ENCODE measurements around the gene ITFG1.
"Not testable (repeated sequence)": the region's sequence is repeated elsewhere in the genome, so short reads cannot be mapped to it uniquely, and the experiment has no call there.

Gene ITFG1

GRCh38 chr16:47143677-47144558 is 316.9 kb downstream of the ITFG1 start, which contains the start of gene NETO2:
Gene NETO2, minus strand, starts transcription at chr16:47143945. Its CDS starts 333 bp downstream, at chr16:47143612.
- DNase-seq, result peak; percentile 24

- DNase-seq, result peak; percentile 32
Measured at GRCh38 chr16:47142821-47143676, 317.8 kb downstream of the ITFG1 start.

- DNase-seq, result peak; percentile 32
Measured at GRCh38 chr16:47142486-47142820, 318.4 kb downstream of the ITFG1 start.

- DNase-seq, result peak; percentile 85
Measured at GRCh38 chr16:47141773-47142485, 318.9 kb downstream of the ITFG1 start.

GRCh38 chr16:47140686-47141085 is 320.2 kb downstream of the ITFG1 start:
- no peak for DNase-seq

- peak; percentile 1 for DNase-seq
Measured at GRCh38 chr16:47139561-47140185, 321.2 kb downstream of the ITFG1 start.

GRCh38 chr16:47137925-47138324 is 322.9 kb downstream of the ITFG1 start:
- DNase-seq, result not testable (repeated sequence)

- DNase-seq, result peak; percentile 19
Measured at GRCh38 chr16:47136099-47136842, 324.6 kb downstream of the ITFG1 start.

- no peak for DNase-seq
Measured at GRCh38 chr16:47134550-47134949, 326.3 kb downstream of the ITFG1 start.

GRCh38 chr16:47132308-47132707 is 328.6 kb downstream of the ITFG1 start:
- no peak for DNase-seq

- no peak for DNase-seq
Measured at GRCh38 chr16:47129755-47130435, 331.0 kb downstream of the ITFG1 start.

GRCh38 chr16:47127541-47127940 is 333.3 kb downstream of the ITFG1 start:
- DNase-seq, result no peak

- no peak for DNase-seq
Measured at GRCh38 chr16:47125757-47126156, 335.1 kb downstream of the ITFG1 start.

GRCh38 chr16:47113130-47113529 is 347.7 kb downstream of the ITFG1 start:
- DNase-seq, result no peak

- DNase-seq, result no peak
Measured at GRCh38 chr16:47110939-47111338, 349.9 kb downstream of the ITFG1 start.

- DNase-seq, result no peak
Measured at GRCh38 chr16:47109361-47109760, 351.5 kb downstream of the ITFG1 start.

All from kidney glomerular epithelial cell (primary cell).